Measurements from ENCODE around the gene POMZP3.
"Not testable (repeated sequence)": the region's sequence is repeated elsewhere in the genome, so short reads cannot be mapped to it uniquely, and the experiment has no call there.

Gene POMZP3

GRCh38 chr7:76626989-76627642 is at the start of gene POMZP3:
POMZP3 (minus strand) TSS chr7:76627279; CDS start chr7:76626064, 1,215 bp downstream.
- not testable (repeated sequence) for DNase-seq

GRCh38 chr7:76675783-76676182 is 48.7 kb upstream of the POMZP3 start:
- DNase-seq = not testable (repeated sequence)

GRCh38 chr7:76673346-76673745 is 46.3 kb upstream of the POMZP3 start:
- not testable (repeated sequence) for DNase-seq

- DNase-seq = not testable (repeated sequence)
Measured at GRCh38 chr7:76659212-76659611, 32.1 kb upstream of the POMZP3 start.

GRCh38 chr7:76656425-76656824 is 29.3 kb upstream of the POMZP3 start:
- not testable (repeated sequence) for DNase-seq

- not testable (repeated sequence) for DNase-seq
Measured at GRCh38 chr7:76642620-76643019, 15.5 kb upstream of the POMZP3 start.

- DNase-seq = not testable (repeated sequence)
Measured at GRCh38 chr7:76637061-76637691, 10.1 kb upstream of the POMZP3 start.

GRCh38 chr7:76626581-76626980 is 498 bp downstream of the POMZP3 start:
- not testable (repeated sequence) for DNase-seq

- DNase-seq = not testable (repeated sequence)
Measured at GRCh38 chr7:76619439-76620190, 7.5 kb downstream of the POMZP3 start.

- not testable (repeated sequence) for DNase-seq
Measured at GRCh38 chr7:76613783-76614182, 13.3 kb downstream of the POMZP3 start.

GRCh38 chr7:76612232-76612631 is 14.8 kb downstream of the POMZP3 start:
- DNase-seq = not testable (repeated sequence)

- not testable (repeated sequence) for DNase-seq
Measured at GRCh38 chr7:76609864-76610263, 17.2 kb downstream of the POMZP3 start.

GRCh38 chr7:76608469-76608868 is 18.6 kb downstream of the POMZP3 start:
- DNase-seq = not testable (repeated sequence)

- peak; percentile 51 for DNase-seq
Measured at GRCh38 chr7:76606027-76606426, 21.1 kb downstream of the POMZP3 start.

- not testable (repeated sequence) for DNase-seq
Measured at GRCh38 chr7:76600650-76601049, 26.4 kb downstream of the POMZP3 start.

GRCh38 chr7:76600116-76600482 is 27.0 kb downstream of the POMZP3 start:
- DNase-seq = not testable (repeated sequence)

GRCh38 chr7:76598590-76599264 is 28.4 kb downstream of the POMZP3 start:
- DNase-seq = not testable (repeated sequence)

GRCh38 chr7:76597288-76597687 is 29.8 kb downstream of the POMZP3 start:
- DNase-seq = not testable (repeated sequence)

GRCh38 chr7:76592694-76593093 is 34.4 kb downstream of the POMZP3 start:
- not testable (repeated sequence) for DNase-seq

GRCh38 chr7:76591602-76592304 is 35.3 kb downstream of the POMZP3 start:
- DNase-seq = not testable (repeated sequence)

GRCh38 chr7:76591033-76591432 is 36.0 kb downstream of the POMZP3 start:
- not testable (repeated sequence) for DNase-seq

GRCh38 chr7:76588586-76588985 is 38.5 kb downstream of the POMZP3 start:
- DNase-seq = not testable (repeated sequence)
